CMK (cell line): Measurements from ENCODE around the gene TULP4.
"Not testable (repeated sequence)": the region's sequence is repeated elsewhere in the genome, so short reads cannot be mapped to it uniquely, and the experiment has no call there.

ENCODE experiments used
- DNase-seq: peaks from one replicate; pipeline ENCODE4 v3.0.0-alpha.2; 2010; ENCODE audit warnings: low read depth

Gene TULP4

DNA sequence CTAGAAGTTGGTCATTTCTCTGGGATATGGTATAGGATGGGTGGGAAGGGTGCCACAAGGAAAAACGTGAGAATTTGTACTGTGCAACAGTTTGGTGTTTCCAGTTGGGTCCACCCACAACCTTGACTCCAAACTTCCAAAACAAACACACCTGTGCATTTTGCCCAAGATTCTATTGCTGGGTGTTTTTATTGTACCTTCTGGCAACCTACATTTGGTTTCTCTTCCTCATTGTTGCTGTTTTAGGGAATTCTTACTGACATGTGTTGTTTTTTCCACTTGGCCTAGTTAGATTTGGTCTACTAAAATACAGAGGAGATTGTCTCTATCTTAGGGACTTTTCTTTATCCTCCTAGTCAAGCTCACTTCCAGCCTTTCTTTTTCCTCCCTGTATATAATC, 16.7 kb downstream of the TULP4 start:
- no peak for DNase-seq

DNA sequence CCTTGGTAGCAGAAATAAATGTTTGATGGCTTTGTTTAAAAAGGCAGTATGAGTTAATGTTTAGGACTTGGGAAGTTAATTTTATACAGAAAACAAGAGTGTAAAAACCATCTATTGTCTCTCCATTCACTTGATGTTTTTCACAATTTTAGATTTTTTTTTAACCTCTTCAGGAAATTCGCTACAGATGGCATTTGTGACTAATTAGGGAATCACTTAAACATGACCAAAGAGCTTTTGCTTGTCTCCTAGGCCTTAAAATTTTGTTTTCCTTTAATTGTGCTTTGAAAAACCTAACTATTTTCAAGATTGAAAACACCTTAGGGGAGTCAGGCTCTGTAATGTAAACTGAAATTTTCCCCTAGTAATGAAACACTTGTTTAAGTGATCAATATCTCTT, 17.3 kb downstream of the TULP4 start:
- no peak for DNase-seq

- no peak for DNase-seq
Observed at GRCh38 chr6:158330016-158330415, 17.8 kb downstream of the TULP4 start.

- no peak for DNase-seq
Observed at GRCh38 chr6:158332237-158332636, 20.0 kb downstream of the TULP4 start.

DNA sequence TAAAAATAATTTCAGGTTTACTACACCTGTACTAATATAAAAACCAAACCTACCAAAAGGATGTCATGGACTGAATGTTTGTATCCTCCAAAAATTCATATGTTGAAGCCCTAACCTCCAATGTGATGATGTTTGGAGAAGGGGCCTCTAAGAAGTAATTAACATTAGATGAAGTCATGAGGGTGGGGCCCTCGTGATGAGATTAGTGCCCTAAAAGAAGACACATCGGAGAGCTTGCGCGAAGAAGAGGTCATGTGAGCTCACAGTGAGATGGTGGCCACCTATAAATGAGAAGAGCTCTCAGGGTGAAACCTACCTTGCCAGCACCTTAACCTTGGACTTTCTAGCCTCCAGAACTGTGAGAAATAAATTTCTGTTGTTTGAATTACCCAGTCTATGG, 20.8 kb downstream of the TULP4 start:
- DNase-seq = no peak

GRCh38 chr6:158334534-158334933, 22.3 kb downstream of the TULP4 start:
- DNase-seq = no peak

GRCh38 chr6:158337332-158337731, 25.1 kb downstream of the TULP4 start:
- DNase-seq = no peak

DNA sequence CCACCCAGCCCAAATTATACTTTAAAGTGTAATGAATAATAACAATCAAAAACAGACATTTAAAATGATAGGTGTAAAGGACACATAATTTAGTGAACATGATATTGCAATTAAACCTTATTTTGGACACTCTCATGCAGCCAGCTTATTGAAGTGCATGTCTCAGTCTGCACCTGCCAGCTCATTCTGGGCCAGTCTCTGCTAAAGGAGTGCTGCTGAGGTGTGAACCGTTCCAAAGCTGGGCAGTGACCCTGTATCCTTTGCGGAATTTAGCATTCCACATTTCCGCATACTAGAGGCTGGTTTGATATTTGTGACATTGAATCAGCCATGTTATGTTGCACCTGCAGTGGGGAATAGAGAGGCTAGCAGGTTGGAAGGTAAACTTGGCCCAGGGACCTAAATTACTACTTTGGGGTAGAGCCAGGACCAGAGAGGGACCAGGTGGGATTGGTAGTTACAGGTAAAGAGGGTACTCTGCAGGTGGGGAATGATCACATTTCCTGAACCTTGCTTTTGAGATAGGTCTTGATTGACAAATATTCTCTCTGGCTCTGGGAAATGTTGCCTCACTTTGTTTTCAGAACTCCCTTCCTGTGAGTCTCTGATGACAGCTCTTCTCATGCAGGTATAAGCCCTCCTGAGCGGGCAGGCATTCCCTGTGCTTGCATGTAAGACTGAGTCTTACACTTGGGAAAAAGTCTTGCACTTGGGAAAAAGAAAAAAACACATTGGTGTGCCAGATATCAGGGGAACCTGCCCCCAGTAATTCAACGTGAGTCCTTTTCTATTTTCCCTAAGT, 26.2 kb downstream of the TULP4 start:
- DNase-seq = no peak

- DNase-seq = not testable (repeated sequence)
Observed at GRCh38 chr6:158339197-158339596, 26.9 kb downstream of the TULP4 start.

- DNase-seq = no peak
Observed at GRCh38 chr6:158340252-158340651, 28.0 kb downstream of the TULP4 start.

GRCh38 chr6:158344534-158344933, 32.3 kb downstream of the TULP4 start:
- DNase-seq = no peak

- not testable (repeated sequence) for DNase-seq
Observed at GRCh38 chr6:158345444-158345843, 33.2 kb downstream of the TULP4 start.

DNA sequence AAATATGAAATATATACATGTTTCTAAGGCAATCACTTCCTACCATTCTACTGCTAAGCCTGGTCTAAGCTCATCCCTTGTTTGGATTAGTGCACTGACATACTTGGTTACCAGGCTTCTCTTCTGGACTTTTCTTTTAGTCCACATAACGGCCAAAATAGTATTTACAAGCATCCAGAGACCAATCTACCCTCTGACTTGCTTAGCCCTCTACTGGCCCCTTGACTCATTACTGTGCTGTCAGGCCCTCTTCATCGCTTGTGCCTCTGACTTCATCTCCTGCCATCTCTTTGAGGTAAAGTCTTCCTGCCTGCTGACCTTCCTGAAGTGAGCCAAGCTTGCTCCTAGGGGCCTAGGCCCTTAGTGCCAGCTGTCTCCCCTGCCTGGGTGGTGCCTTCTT, 35.1 kb downstream of the TULP4 start:
- DNase-seq = no peak

- not testable (repeated sequence) for DNase-seq
Observed at GRCh38 chr6:158348737-158349504, 36.7 kb downstream of the TULP4 start.

DNA sequence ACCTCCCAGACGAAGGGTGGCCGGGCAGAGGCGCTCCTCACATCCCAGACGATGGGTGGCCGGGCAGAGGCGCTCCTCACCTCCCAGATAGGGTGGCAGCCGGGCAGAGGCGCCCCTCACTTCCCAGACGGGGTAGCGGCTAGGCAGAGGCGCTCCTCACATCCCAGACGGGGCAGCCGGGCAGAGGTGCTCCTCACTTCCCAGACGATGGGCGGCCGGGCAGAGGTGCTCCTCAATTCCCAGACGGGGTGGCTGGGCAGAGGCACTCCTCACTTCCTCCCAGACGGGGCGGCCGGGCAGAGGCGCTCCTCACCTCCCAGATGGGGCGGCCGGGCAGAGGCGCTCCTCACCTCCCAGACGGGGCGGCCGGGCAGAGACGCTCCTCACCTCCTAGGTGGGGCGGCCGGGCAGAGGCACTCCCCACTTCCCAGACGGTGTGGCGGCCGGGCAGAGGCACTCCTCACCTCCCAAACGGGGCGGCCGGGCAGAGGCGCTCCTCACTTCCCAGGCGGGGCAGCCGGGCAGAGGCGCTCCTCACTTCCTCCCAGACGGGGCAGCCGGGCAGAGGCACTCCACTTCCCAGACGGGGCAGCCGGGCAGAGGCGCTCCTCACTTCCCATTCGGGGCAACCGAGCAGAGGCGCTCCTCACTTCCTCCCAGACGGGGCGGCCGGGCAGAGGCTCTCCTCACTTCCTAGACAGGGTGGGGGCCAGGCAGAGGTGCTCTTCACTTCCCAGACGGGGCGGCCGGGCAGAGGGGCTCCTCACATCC, 37.4 kb downstream of the TULP4 start:
- DNase-seq = not testable (repeated sequence)

DNA sequence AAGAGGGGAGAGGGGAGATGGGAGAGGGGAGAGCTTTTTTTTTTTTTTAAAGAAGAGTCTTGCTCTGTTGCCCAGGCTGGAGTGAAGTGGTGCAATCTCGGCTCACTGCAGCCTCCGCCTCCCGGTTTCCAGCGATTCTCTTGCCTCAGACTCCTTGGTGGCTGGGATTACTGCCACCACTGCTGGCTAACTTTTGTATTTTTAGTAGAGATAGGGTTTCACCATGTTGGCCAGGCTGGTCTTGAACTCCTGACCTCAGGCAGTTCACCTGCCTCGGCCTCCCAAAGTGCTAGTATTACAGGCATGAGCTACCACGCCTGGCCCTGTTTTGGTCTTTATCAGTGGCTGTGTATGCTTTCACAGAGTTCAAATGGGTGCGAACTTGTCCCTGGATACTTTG, 38.5 kb downstream of the TULP4 start:
- not testable (repeated sequence) for DNase-seq

- no peak for DNase-seq
Observed at GRCh38 chr6:158353883-158354877, 41.9 kb downstream of the TULP4 start.

GRCh38 chr6:158356586-158357546, 44.6 kb downstream of the TULP4 start:
- no peak for DNase-seq

DNA sequence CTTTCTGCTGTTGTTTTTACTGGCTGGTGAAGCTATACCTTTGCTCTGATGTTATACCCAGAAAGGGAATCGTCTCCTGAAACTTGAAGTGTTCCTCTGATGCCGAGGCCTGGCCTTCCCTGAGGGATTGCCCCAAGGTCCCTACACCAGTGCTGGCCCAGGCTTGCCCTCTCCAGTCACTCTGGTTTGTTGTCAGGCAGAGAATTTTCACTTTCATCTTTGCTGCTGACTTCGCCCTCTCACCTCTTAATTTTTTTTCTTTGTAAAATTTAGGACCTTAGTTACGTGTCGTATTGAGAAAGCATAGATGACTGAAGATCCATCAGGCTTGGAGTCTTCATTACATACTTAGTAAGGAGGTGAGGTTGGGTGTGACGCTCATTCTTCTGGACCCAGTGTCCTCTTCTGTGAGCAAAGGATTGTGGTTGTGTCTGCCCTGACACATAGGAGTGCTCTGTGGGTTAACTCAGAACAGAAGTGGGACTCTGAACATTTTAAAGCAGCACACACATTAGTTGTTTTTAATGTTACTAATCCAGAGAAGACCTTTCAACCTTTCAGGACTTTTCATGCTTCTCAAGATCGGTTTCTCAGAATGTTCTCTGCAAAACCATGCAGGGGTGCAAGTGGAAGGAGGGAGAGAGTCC, 45.4 kb downstream of the TULP4 start:
- no peak for DNase-seq
